ACC112 (cell line): ENCODE results near the gene DNAH7.
A peak's percentile ranks its signal among the peaks of the same experiment; 100 is the strongest.

Experiments
- H2AFZ ChIP-seq: fragments of 200-600 bp; sonication (generic); one replicate; pipeline ENCODE4 v1.6.0; 2017; ENCODE audit warnings: antibody characterized with exemption, low read length; ENCODE audit not compliant: unreplicated experiment
- H3K27ac ChIP-seq: fragments of 200-600 bp; sonication (generic); 2 replicates; pipeline ENCODE4 v1.5.1; 2014; ENCODE audit warnings: low read depth, mild to moderate bottlenecking, antibody characterized with exemption, low read length, moderate library complexity
- H3K27me3 ChIP-seq: fragments of 200-600 bp; sonication (generic); 2 replicates; pipeline ENCODE4 v1.6.1; 2014; ENCODE audit warnings: mild to moderate bottlenecking, antibody characterized with exemption, low read length, moderate library complexity, mixed read lengths; ENCODE audit not compliant: insufficient read depth
- H3K36me3 ChIP-seq: fragments of 200-600 bp; sonication (generic); 2 replicates; pipeline ENCODE4 v1.6.1; 2016; ENCODE audit warnings: mild to moderate bottlenecking, antibody characterized with exemption, low read length, moderate library complexity, mixed read lengths; ENCODE audit not compliant: insufficient read depth
- H3K4me1 ChIP-seq: fragments of 200-600 bp; sonication (generic); one replicate; pipeline ENCODE4 v1.6.1; 2016; ENCODE audit warnings: low read length, mixed read lengths; ENCODE audit not compliant: insufficient read depth, unreplicated experiment, control insufficient read depth
- H3K4me3 ChIP-seq: fragments of 200-600 bp; sonication (generic); 2 replicates; pipeline ENCODE4 v1.5.1; 2014; ENCODE audit warnings: mild to moderate bottlenecking, low read depth, low read length
- H3K79me2 ChIP-seq: fragments of 200-600 bp; sonication (generic); one replicate; pipeline ENCODE4 v1.6.0; 2016; ENCODE audit warnings: low read length; ENCODE audit not compliant: control insufficient read depth, unreplicated experiment, insufficient read depth

Gene DNAH7

GRCh38 chr2:196077821-196078220 lies 9.2 kb upstream of the DNAH7 start:
- Histone ChIP-seq H3K4me3 (no peak overlapping the region), H3K27ac (peak overlapping the region; percentile 54), H3K36me3 (no peaks in the 10 kb centered on the region), H3K4me1 (peaks cover 13% of the 10 kb centered on the region), H2AFZ (no peak overlapping the region), H3K27me3 (no peaks in the 10 kb centered on the region), H3K79me2 (no peaks in the 10 kb centered on the region)

GRCh38 chr2:196076778-196077568 lies 8.3 kb upstream of the DNAH7 start:
- H3K4me3 ChIP-seq = no peak overlapping the region
- peak overlapping the region; percentile 54; the same call in 1 of the 2 replicates for H3K27ac ChIP-seq
- H3K36me3 ChIP-seq = no peaks in the 10 kb centered on the region
- H3K27me3 ChIP-seq = no peaks in the 10 kb centered on the region
- peaks cover 13% of the 10 kb centered on the region for H3K4me1 ChIP-seq
- H3K79me2 ChIP-seq = no peaks in the 10 kb centered on the region
- no peak overlapping the region for H2AFZ ChIP-seq

- Histone ChIP-seq H3K36me3 (no peaks in the 10 kb centered on the region), H2AFZ (no peak overlapping the region), H3K4me1 (peaks cover 13% of the 10 kb centered on the region), H3K27ac (no peak overlapping the region), H3K79me2 (no peaks in the 10 kb centered on the region), H3K27me3 (no peaks in the 10 kb centered on the region), H3K4me3 (no peak overlapping the region)
Observed at GRCh38 chr2:196075196-196075595, 6.6 kb upstream of the DNAH7 start.

- Histone ChIP-seq H3K36me3 (no peaks in the 10 kb centered on the region), H2AFZ (no peak overlapping the region), H3K4me3 (no peak overlapping the region), H3K27me3 (no peaks in the 10 kb centered on the region), H3K79me2 (no peaks in the 10 kb centered on the region), H3K4me1 (peaks cover 13% of the 10 kb centered on the region), H3K27ac (no peak overlapping the region)
Observed at GRCh38 chr2:196074631-196075030, 6.0 kb upstream of the DNAH7 start.

GRCh38 chr2:196073521-196073920 lies 4.9 kb upstream of the DNAH7 start:
- H3K4me1 ChIP-seq = peaks cover 8% of the 10 kb centered on the region
- no peaks in the 10 kb centered on the region for H3K36me3 ChIP-seq
- H3K27me3 ChIP-seq = no peaks in the 10 kb centered on the region
- H2AFZ ChIP-seq = no peak overlapping the region
- H3K27ac ChIP-seq = no peak overlapping the region
- no peaks in the 10 kb centered on the region for H3K79me2 ChIP-seq
- no peak overlapping the region for H3K4me3 ChIP-seq

GRCh38 chr2:196067088-196067382 lies 1.6 kb downstream of the DNAH7 start:
- Histone ChIP-seq H3K27me3 (no peaks in the 10 kb centered on the region), H3K36me3 (no peaks in the 10 kb centered on the region), H3K4me1 (no peaks in the 10 kb centered on the region), H3K4me3 (peak overlapping the region; percentile 34; the same call in 1 of the 2 replicates), H3K79me2 (no peaks in the 10 kb centered on the region), H2AFZ (no peak overlapping the region), H3K27ac (no peak overlapping the region)

- H3K36me3 ChIP-seq = no peaks in the 10 kb centered on the region
- H2AFZ ChIP-seq = no peak overlapping the region
- H3K4me1 ChIP-seq = no peaks in the 10 kb centered on the region
- no peak overlapping the region for H3K27ac ChIP-seq
- H3K27me3 ChIP-seq = no peaks in the 10 kb centered on the region
- H3K79me2 ChIP-seq = no peaks in the 10 kb centered on the region
- H3K4me3 ChIP-seq = peak overlapping the region; percentile 34; the same call in 1 of the 2 replicates
Observed at GRCh38 chr2:196066291-196067087, 2.1 kb downstream of the DNAH7 start.

GRCh38 chr2:196063773-196064172 lies 4.9 kb downstream of the DNAH7 start:
- Histone ChIP-seq H2AFZ (no peak overlapping the region), H3K27ac (no peak overlapping the region), H3K4me1 (no peaks in the 10 kb centered on the region), H3K27me3 (no peaks in the 10 kb centered on the region), H3K79me2 (no peaks in the 10 kb centered on the region), H3K36me3 (no peaks in the 10 kb centered on the region), H3K4me3 (no peak overlapping the region)

- no peaks in the 10 kb centered on the region for H3K27me3 ChIP-seq
- H3K27ac ChIP-seq = no peak overlapping the region
- no peak overlapping the region for H3K4me3 ChIP-seq
- H3K79me2 ChIP-seq = no peaks in the 10 kb centered on the region
- H2AFZ ChIP-seq = no peak overlapping the region
- no peaks in the 10 kb centered on the region for H3K4me1 ChIP-seq
- H3K36me3 ChIP-seq = no peaks in the 10 kb centered on the region
Observed at GRCh38 chr2:196059491-196059960, 9.1 kb downstream of the DNAH7 start.

GRCh38 chr2:196054631-196055030 lies 14.0 kb downstream of the DNAH7 start:
- Histone ChIP-seq H3K4me3 (no peak overlapping the region), H3K4me1 (no peaks in the 10 kb centered on the region)

More at GRCh38 chr2:196054631-196055030, 14.0 kb downstream of the DNAH7 start:
- Histone ChIP-seq H3K27ac (no peak overlapping the region), H3K36me3 (no peaks in the 10 kb centered on the region), H3K79me2 (no peaks in the 10 kb centered on the region), H3K27me3 (no peaks in the 10 kb centered on the region), H2AFZ (no peak overlapping the region)
